B cell (primary cell): Measurements from ENCODE around the gene ESYT2.

ENCODE experiments used
- EZH2 ChIP-seq: IDR thresholded peaks from 2 replicates; pipeline ENCODE4 v1.6.1; 2012; ENCODE audit warnings: borderline replicate concordance, low read depth, mild to moderate bottlenecking, moderate library complexity, low read length; ENCODE audit not compliant: insufficient read depth, poor library complexity, severe bottlenecking
- TF ChIP-seq, protein P1 (sequence below): fragments of 200-600 bp; IDR thresholded peaks from one replicate; pipeline ENCODE4 v1.8.0; 2022; ENCODE audit warnings: antibody characterized with exemption, mild to moderate bottlenecking

DNA sequence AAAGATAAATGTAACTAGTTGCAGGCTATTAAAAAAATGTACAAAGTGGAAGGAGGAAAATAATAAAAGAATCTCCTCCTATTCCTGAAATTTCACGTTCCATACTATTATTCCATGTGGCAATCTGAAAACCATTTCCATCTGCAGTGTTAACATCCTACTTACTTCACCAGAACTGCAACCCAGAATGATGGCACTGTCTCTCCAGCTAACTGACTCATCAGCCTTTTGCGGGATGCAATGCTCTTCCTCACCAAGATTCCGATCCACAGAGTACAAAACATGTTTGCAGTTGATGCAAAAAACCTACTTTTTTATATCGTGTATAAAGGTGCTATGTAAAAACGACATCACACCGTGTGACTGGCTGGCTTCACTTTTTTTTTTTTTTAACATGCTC, 50.8 kb downstream of the ESYT2 start:
- TF ChIP-seq, protein P1, sequence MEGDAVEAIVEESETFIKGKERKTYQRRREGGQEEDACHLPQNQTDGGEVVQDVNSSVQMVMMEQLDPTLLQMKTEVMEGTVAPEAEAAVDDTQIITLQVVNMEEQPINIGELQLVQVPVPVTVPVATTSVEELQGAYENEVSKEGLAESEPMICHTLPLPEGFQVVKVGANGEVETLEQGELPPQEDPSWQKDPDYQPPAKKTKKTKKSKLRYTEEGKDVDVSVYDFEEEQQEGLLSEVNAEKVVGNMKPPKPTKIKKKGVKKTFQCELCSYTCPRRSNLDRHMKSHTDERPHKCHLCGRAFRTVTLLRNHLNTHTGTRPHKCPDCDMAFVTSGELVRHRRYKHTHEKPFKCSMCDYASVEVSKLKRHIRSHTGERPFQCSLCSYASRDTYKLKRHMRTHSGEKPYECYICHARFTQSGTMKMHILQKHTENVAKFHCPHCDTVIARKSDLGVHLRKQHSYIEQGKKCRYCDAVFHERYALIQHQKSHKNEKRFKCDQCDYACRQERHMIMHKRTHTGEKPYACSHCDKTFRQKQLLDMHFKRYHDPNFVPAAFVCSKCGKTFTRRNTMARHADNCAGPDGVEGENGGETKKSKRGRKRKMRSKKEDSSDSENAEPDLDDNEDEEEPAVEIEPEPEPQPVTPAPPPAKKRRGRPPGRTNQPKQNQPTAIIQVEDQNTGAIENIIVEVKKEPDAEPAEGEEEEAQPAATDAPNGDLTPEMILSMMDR, result no peak
- TF ChIP-seq EZH2, result no peak
